ENCODE data around the gene TSC22D2.

TSC22D2 gene

DNA sequence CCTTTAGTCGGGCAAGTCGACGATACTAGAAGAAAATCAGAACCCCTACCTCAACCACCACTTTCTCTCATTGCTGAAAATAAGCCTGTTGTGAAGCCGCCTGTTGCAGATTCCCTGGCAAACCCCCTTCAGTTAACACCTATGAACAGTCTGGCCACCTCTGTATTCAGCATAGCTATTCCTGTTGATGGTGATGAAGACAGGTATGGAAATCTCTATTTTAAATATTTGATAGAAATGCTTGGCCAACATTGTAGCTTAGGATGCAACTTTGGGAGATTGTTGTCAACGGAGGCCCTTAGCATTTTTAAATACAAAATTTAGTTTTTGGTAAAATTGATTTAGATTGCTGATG is 3.0 kb downstream of the TSC22D2 start:
- H3K4me2 ChIP-seq (ENCODE audit: low read depth, low read length): peak overlapping the region; percentile 83
- peaks cover 71% of the 10 kb centered on the region for H3K79me2 ChIP-seq (ENCODE audit: low read length)
- no peak overlapping the region for H2AFZ ChIP-seq (ENCODE audit: low read length)
- no peaks in the 10 kb centered on the region for H3K27me3 ChIP-seq (replicated peaks; ENCODE audit: insufficient read depth, low read length)
- no peaks in the 10 kb centered on the region for H3K9me3 ChIP-seq (replicated peaks; ENCODE audit: insufficient read depth, low read length)
- H4K20me1 ChIP-seq (ENCODE audit: insufficient read depth, low read length): peaks cover 30% of the 10 kb centered on the region
- no peaks in the 10 kb centered on the region for H3K36me3 ChIP-seq (replicated peaks; ENCODE audit: insufficient read depth, low read length)
- peak overlapping the region; percentile 83; the same call in 1 of the 2 replicates for H3K9ac ChIP-seq (ENCODE audit: low read length)
- peaks cover 8% of the 10 kb centered on the region for H3K4me1 ChIP-seq (ENCODE audit: low read length)
- TF ChIP-seq EZH2 (optimal IDR thresholded peaks at IDR 0.05; ENCODE audit: low read depth, low read length) (no peak), EZH2phosphoT487 (IDR thresholded peaks at IDR 0.05; ENCODE audit: low read length) (no peak)
- TF ChIP-seq, protein P1, sequence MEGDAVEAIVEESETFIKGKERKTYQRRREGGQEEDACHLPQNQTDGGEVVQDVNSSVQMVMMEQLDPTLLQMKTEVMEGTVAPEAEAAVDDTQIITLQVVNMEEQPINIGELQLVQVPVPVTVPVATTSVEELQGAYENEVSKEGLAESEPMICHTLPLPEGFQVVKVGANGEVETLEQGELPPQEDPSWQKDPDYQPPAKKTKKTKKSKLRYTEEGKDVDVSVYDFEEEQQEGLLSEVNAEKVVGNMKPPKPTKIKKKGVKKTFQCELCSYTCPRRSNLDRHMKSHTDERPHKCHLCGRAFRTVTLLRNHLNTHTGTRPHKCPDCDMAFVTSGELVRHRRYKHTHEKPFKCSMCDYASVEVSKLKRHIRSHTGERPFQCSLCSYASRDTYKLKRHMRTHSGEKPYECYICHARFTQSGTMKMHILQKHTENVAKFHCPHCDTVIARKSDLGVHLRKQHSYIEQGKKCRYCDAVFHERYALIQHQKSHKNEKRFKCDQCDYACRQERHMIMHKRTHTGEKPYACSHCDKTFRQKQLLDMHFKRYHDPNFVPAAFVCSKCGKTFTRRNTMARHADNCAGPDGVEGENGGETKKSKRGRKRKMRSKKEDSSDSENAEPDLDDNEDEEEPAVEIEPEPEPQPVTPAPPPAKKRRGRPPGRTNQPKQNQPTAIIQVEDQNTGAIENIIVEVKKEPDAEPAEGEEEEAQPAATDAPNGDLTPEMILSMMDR (IDR thresholded peaks at IDR 0.05; ENCODE audit: low read length): no peak
- peak overlapping the region; percentile 87 for H3K4me3 ChIP-seq (ENCODE audit: low read length)
- H3F3A ChIP-seq (ENCODE audit: insufficient read depth, low read length): peaks cover 32% of the 10 kb centered on the region
- no peaks in the 10 kb centered on the region for H3K9me2 ChIP-seq (replicated peaks; ENCODE audit: insufficient read depth, low read length)
- no peak for DNase-seq
- peak overlapping the region; percentile 93; the same call in 1 of the 2 replicates for H3K27ac ChIP-seq (ENCODE audit: low read length)

DNA sequence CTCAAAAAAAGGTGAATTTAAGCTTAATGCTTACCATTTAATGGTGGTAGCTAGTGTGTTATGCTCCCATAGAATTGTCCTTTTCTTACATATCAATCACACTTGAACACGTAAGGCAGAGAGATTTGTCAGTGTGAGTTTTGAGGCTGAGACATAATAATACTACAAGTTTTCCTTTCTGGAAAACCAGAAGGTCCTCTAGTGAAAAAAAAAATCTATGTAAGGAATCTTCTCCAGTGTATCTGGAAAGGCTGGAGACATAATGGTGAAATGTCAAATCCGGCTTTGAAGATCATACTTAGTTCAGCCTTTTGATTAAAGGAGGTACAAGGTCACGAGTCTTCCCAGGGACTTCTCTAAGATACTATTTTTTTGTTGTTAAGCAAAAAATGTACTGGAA is 3.4 kb downstream of the TSC22D2 start:
- Histone ChIP-seq H4K20me1 (ENCODE audit: insufficient read depth, low read length) (peaks cover 30% of the 10 kb centered on the region), H3K4me2 (ENCODE audit: low read depth, low read length) (peak overlapping the region; percentile 83), H3K9ac (ENCODE audit: low read length) (peak overlapping the region; percentile 83; the same call in 1 of the 2 replicates), H3K79me2 (ENCODE audit: low read length) (peaks cover 75% of the 10 kb centered on the region), H3K4me1 (ENCODE audit: low read length) (peaks cover 8% of the 10 kb centered on the region), H3K9me3 (replicated peaks; ENCODE audit: insufficient read depth, low read length) (no peaks in the 10 kb centered on the region), H3F3A (ENCODE audit: insufficient read depth, low read length) (peaks cover 32% of the 10 kb centered on the region), H3K27ac (ENCODE audit: low read length) (no peak overlapping the region), H3K9me2 (replicated peaks; ENCODE audit: insufficient read depth, low read length) (no peaks in the 10 kb centered on the region), H3K27me3 (replicated peaks; ENCODE audit: insufficient read depth, low read length) (no peaks in the 10 kb centered on the region), H3K36me3 (replicated peaks; ENCODE audit: insufficient read depth, low read length) (no peaks in the 10 kb centered on the region), H3K4me3 (ENCODE audit: low read length) (peak overlapping the region; percentile 87), H2AFZ (ENCODE audit: low read length) (no peak overlapping the region)
- no peak for TF ChIP-seq EZH2 (optimal IDR thresholded peaks at IDR 0.05; ENCODE audit: low read depth, low read length)
- TF ChIP-seq, protein P1 (IDR thresholded peaks at IDR 0.05; ENCODE audit: low read length): no peak
- TF ChIP-seq EZH2phosphoT487 (IDR thresholded peaks at IDR 0.05; ENCODE audit: low read length): no peak
- DNase-seq: no peak

DNA sequence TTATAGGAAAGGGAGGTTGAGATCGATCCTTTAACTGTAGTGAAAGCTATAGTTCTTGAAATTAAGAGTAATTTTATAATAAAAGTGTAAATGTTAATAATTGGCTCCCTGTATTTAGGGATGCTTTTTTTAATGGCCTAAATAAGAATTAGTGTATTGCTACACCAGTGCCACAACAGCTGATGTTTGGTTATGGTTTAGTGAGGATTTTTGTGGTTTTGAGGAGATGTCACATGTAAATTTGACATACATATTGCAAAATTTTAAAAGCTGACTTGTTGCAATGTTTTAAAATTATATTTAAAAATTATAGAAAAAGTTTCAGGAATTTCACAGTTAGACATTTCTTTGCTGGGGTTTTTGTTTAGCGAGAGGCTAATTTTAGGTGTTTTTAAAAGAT is 3.9 kb downstream of the TSC22D2 start:
- Histone ChIP-seq H3K9me3 (replicated peaks; ENCODE audit: insufficient read depth, low read length) (no peaks in the 10 kb centered on the region), H3K27me3 (replicated peaks; ENCODE audit: insufficient read depth, low read length) (no peaks in the 10 kb centered on the region), H3K4me2 (ENCODE audit: low read depth, low read length) (peak overlapping the region; percentile 83), H3F3A (ENCODE audit: insufficient read depth, low read length) (peaks cover 32% of the 10 kb centered on the region), H2AFZ (ENCODE audit: low read length) (no peak overlapping the region), H4K20me1 (ENCODE audit: insufficient read depth, low read length) (peaks cover 30% of the 10 kb centered on the region), H3K79me2 (ENCODE audit: low read length) (peaks cover 79% of the 10 kb centered on the region), H3K9me2 (replicated peaks; ENCODE audit: insufficient read depth, low read length) (no peaks in the 10 kb centered on the region), H3K4me1 (ENCODE audit: low read length) (peaks cover 8% of the 10 kb centered on the region), H3K4me3 (ENCODE audit: low read length) (peak overlapping the region; percentile 87), H3K36me3 (replicated peaks; ENCODE audit: insufficient read depth, low read length) (no peaks in the 10 kb centered on the region), H3K9ac (ENCODE audit: low read length) (peak overlapping the region; percentile 83; the same call in 1 of the 2 replicates), H3K27ac (ENCODE audit: low read length) (no peak overlapping the region)
- peak; percentile 26 for DNase-seq
- TF ChIP-seq, protein P1 (IDR thresholded peaks at IDR 0.05; ENCODE audit: low read length): no peak
- TF ChIP-seq EZH2 (optimal IDR thresholded peaks at IDR 0.05; ENCODE audit: low read depth, low read length) (no peak), EZH2phosphoT487 (IDR thresholded peaks at IDR 0.05; ENCODE audit: low read length) (no peak)

Data from MM.1S (cell line).